HUES64 (cell line): ENCODE results near the gene ADH7. TPM values are rescaled to one million over a fixed set of nuclear protein-coding genes. Genes with fewer than 3 reads are reported as not detected.

Source experiments
- H3K27ac ChIP-seq: 2 replicates; pipeline ENCODE4 v1.7.0; 2013; ENCODE audit warnings: low read depth, low read length, inconsistent platforms
- H3K27me3 ChIP-seq: 2 replicates; pipeline ENCODE4 v1.6.1; 2013; ENCODE audit warnings: mild to moderate bottlenecking, low read length; ENCODE audit not compliant: insufficient read depth
- H3K36me3 ChIP-seq: 2 replicates; pipeline ENCODE4 v1.6.1; 2013; ENCODE audit warnings: mild to moderate bottlenecking, low read length; ENCODE audit not compliant: insufficient read depth
- H3K4me1 ChIP-seq: 2 replicates; pipeline ENCODE4 v1.6.1; 2013; ENCODE audit warnings: mild to moderate bottlenecking, low read length, moderate library complexity; ENCODE audit not compliant: insufficient read depth
- H3K4me3 ChIP-seq: 2 replicates; pipeline ENCODE4 v1.5.1; 2013; ENCODE audit warnings: mild to moderate bottlenecking, low read length, moderate library complexity
- H3K9ac ChIP-seq: 2 replicates; pipeline ENCODE4 v1.6.1; 2013; ENCODE audit warnings: mild to moderate bottlenecking, low read depth, low read length
- H3K9me3 ChIP-seq: 2 replicates; pipeline ENCODE4 v1.6.1; 2013; ENCODE audit warnings: low read depth, low read length; ENCODE audit not compliant: insufficient read depth
- WGBS: fragments of 150-250, 120-280 bp; methylation state at CpG from one replicate; pipeline ENCODE4 v1.1.7; 2013; ENCODE audit warnings: missing lambda C conversion rate; 5-methylcytosine and 5-hydroxymethylcytosine counted together
- polyA plus RNA-seq, 2 experiments: library from polyadenylated mRNA; stranded (reverse); fragments of 50-300 nt; gene quantifications; one replicate each; pipeline ENCODE4 v1.2.3, GENCODE V29; 2013

ADH7 gene
- not detected for polyA plus RNA-seq (2013, experiment 1 of 2)
- not detected for polyA plus RNA-seq (2013, experiment 2 of 2)

DNA sequence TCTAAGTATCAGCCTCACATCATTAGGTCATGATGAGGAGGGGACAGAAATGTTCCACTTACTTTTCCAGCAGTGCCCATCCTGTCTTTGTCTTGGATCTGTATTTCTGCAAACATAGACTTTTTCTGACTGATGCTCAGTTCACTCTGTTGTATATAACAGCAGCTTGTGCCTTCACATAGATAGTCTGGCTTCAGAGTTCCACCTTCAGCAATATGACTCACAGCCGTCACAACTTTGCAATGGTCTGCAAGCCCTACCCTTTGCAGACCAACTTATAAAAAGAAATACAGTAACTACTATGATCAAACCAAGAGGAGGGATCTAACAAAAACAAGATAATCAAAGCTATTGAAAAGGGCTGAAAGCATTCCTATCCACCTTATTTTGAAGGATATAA is at the start of gene ADH7:
ADH7 (minus strand) TSS at position 189 of the 400 bp plus-strand sequence; CDS start at position 80, 109 bp downstream.
- H3K27me3 ChIP-seq, result no peaks in the 10 kb centered on the region
- H3K27ac ChIP-seq, result no peak within 1 kb of the TSS
- 95% methylated on average over 1 of the region's 1 CpG for WGBS
- no peaks in the 10 kb centered on the region for H3K36me3 ChIP-seq
- no peak within 1 kb of the TSS for H3K4me3 ChIP-seq
- no peak within 1 kb of the TSS for H3K9ac ChIP-seq
- no peaks in the 10 kb centered on the region for H3K9me3 ChIP-seq
- no peaks in the 10 kb centered on the region for H3K4me1 ChIP-seq

DNA sequence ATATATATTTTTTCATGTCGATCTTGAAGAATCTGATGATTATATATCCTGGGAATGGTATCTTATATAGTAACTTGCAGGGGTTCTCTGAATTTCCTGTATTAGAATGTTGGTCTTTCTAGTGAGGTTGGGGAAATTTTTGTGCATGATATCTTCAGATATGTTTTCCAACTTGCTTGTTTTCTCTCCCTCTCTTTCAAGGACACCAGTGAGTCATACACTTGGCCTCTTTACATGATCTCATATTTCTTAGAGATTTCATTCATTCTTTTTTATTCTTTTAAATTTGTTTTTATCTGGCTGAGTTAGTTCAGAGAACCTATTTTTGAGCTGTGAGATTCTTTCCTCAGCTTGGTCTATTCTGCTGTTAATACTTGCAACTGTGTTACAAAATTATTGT is 48.5 kb upstream of the ADH7 start:
- Histone ChIP-seq H3K9me3 (peaks cover 34% of the 10 kb centered on the region), H3K27ac (no peak overlapping the region)

DNA sequence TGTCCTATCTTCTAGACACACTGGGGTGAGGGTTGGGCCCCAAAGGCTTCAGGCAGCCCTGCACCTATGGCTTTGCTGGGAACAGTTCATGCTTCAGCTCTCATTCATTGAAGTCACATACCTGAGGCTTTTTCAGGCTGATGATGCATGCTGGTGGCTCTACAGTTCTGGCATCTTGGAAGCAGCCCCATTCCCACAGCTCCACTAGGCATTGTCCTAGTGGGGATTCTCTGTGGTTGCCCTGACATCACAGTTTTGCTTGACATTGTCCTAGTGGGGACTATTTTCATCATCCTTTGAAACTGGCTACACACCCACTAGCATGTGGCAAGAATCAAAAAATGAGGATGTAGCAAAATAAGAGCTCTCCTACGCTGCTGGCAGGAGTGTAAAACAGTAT is 38.0 kb upstream of the ADH7 start:
- Histone ChIP-seq H3K36me3 (no peaks in the 10 kb centered on the region), H3K27ac (no peak overlapping the region), H3K9ac (no peak overlapping the region), H3K9me3 (no peaks in the 10 kb centered on the region), H3K27me3 (no peaks in the 10 kb centered on the region), H3K4me1 (no peaks in the 10 kb centered on the region), H3K4me3 (no peak overlapping the region)
- no CpG with 5 or more reads among the region's 1 CpG for WGBS

More for the DNA sequence above, 48.5 kb upstream of the ADH7 start:
- H3K27me3 ChIP-seq, result no peaks in the 10 kb centered on the region
- no peak overlapping the region for H3K9ac ChIP-seq
- H3K36me3 ChIP-seq, result no peaks in the 10 kb centered on the region
- no peaks in the 10 kb centered on the region for H3K4me1 ChIP-seq
- H3K4me3 ChIP-seq, result no peak overlapping the region
- WGBS, result 20% methylated on average over 1 of the region's 1 CpG

DNA sequence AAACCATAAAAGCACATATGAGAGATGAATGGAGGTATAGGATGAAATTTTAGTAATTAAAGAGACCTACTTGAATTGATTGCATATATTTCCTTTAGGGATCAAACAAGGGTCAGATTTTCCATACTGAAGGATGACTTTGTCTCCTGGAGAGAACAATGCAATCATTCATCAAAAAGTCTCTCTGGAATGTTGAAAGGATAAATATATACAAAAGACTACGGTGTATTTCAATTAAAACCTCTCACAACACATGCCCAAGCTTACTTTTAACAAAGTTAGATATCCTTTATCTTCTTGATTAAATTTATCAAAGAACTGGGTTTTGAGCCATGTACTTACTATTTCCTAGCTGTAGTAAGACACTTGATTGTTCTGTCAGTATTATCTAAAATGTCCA is 36.8 kb upstream of the ADH7 start:
- Histone ChIP-seq H3K36me3 (no peaks in the 10 kb centered on the region), H3K9ac (no peak overlapping the region), H3K4me1 (no peaks in the 10 kb centered on the region), H3K4me3 (no peak overlapping the region), H3K27me3 (no peaks in the 10 kb centered on the region), H3K27ac (no peak overlapping the region), H3K9me3 (no peaks in the 10 kb centered on the region)
- no CpG with 5 or more reads among the region's 1 CpG for WGBS

DNA sequence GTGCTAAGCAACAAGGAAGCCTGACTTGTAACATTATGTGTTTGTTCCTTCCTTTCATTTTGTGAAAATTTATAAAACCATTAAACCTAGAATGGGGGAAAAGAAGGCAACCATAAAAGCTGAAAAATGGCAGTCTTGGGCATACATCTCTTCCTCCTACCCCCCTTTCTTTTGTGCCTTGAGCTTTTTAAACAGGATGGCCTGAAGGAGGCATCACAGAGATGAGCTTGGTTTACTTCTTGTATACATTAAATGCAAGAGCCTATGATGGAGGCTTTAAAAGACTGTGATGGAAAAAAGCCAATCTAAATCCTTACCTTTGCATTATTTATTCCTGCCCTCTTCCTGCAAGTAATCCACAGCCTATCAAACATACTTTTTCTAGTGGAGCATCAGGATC is 36.2 kb upstream of the ADH7 start:
- Histone ChIP-seq H3K36me3 (no peaks in the 10 kb centered on the region), H3K9ac (no peak overlapping the region), H3K9me3 (no peaks in the 10 kb centered on the region), H3K4me3 (no peak overlapping the region), H3K27ac (no peak overlapping the region), H3K4me1 (no peaks in the 10 kb centered on the region), H3K27me3 (no peaks in the 10 kb centered on the region)

DNA sequence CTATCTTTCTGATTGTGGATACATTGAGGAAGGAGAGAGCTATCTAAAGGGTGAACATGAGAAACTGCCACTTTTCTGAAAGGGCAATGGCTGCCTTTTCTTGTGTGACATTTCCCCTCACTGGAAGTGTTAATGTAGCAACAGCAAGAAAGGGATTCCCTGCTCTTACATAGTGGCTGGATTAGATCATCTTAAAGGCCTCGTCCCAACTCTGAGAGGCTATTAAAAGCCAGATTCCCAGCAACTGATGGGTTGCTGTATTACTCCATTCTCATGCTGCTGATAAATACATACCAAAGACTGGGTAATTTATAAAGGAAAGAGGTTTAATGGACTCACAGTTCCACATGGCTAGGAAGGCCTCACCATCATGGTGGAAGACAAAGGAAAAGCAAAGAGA is 33.7 kb upstream of the ADH7 start:
- Histone ChIP-seq H3K27ac (no peak overlapping the region), H3K27me3 (no peaks in the 10 kb centered on the region), H3K9me3 (no peaks in the 10 kb centered on the region), H3K4me1 (no peaks in the 10 kb centered on the region), H3K4me3 (no peak overlapping the region), H3K36me3 (no peaks in the 10 kb centered on the region), H3K9ac (no peak overlapping the region)
- WGBS, result 87% methylated on average over 1 of the region's 1 CpG

DNA sequence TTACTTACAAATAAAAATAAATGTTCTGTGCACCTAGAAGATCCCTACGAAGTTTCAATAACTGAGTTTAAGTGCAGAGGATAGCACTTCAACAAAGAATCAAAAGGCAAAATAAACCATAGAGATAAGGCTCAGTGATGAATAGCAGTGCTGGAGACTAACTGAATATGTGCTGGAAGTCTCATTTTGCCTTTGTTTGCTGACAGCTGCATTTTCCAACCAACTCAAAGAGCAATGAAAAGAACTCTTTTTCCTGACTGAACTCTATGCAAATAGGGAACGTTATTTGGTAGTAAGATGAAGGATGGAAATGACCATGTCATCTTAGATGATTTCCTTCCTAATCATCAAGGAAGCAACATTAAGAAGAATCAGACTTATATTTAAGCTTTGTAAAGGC is 32.7 kb upstream of the ADH7 start:
- Histone ChIP-seq H3K9me3 (no peaks in the 10 kb centered on the region), H3K27me3 (no peaks in the 10 kb centered on the region), H3K9ac (no peak overlapping the region), H3K4me1 (no peaks in the 10 kb centered on the region), H3K27ac (no peak overlapping the region), H3K4me3 (no peak overlapping the region), H3K36me3 (no peaks in the 10 kb centered on the region)
- WGBS, result no CpG with 5 or more reads among the region's 2 CpGs

DNA sequence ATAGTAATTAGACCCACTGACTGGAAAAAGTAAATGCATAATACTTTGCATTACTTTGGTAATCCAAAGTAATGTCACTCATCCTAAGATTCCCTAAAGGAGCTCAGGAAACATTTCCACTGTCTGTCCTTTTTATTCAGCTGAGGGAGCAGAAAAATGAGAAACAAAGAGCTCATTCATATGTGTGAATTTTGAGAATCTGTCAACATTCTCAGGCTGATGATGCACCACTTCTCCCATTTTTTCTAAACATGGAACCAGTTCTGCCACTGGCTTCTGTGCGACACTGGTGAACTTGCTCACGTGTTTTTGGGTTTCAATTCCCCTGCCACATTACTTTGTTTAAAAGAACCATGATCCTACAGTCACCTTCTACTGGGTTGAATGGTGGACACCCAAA is 28.4 kb upstream of the ADH7 start:
- H3K36me3 ChIP-seq, result no peaks in the 10 kb centered on the region
- no peaks in the 10 kb centered on the region for H3K27me3 ChIP-seq
- no peaks in the 10 kb centered on the region for H3K9me3 ChIP-seq
- WGBS, result 92% methylated on average over 2 of the region's 2 CpGs
- no peak overlapping the region for H3K4me3 ChIP-seq
- 0 out of 2 replicates have a peak, but pooled peaks cover 6% of the 10 kb centered on the region for H3K4me1 ChIP-seq
- no peak overlapping the region for H3K27ac ChIP-seq
- no peak overlapping the region for H3K9ac ChIP-seq

DNA sequence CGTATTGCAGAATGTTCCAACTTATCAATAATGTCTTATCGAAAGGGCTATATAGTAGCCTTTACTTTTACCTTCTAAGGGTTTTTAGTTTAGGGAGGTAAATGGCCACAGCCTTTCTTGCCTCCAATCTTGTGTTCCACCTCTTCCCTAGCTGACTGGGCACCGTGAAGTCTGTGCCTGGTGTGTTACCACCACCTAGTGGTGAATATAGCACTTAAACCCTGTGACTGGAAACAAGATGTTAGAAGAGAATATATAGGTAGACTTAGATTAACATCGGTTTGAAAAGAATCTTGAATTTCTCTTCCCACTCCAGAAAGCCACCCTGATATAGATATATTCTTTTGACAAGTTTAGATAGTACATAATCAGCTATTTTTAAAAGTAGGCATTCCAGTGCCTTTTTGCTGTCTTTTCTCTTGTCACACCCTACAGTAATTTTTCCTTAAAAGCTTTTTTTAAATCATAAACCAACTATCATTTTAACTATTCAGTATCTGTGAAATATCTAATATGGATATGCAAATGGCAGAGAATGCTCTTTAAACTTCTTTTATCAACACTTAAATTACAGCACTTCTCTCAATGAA is 27.8 kb upstream of the ADH7 start:
- Histone ChIP-seq H3K27ac (no peak overlapping the region), H3K9me3 (no peaks in the 10 kb centered on the region), H3K9ac (no peak overlapping the region), H3K27me3 (no peaks in the 10 kb centered on the region), H3K4me1 (0 out of 2 replicates have a peak, but pooled peaks cover 6% of the 10 kb centered on the region), H3K4me3 (no peak overlapping the region), H3K36me3 (no peaks in the 10 kb centered on the region)
- 50% methylated on average over 2 of the region's 4 CpGs for WGBS

DNA sequence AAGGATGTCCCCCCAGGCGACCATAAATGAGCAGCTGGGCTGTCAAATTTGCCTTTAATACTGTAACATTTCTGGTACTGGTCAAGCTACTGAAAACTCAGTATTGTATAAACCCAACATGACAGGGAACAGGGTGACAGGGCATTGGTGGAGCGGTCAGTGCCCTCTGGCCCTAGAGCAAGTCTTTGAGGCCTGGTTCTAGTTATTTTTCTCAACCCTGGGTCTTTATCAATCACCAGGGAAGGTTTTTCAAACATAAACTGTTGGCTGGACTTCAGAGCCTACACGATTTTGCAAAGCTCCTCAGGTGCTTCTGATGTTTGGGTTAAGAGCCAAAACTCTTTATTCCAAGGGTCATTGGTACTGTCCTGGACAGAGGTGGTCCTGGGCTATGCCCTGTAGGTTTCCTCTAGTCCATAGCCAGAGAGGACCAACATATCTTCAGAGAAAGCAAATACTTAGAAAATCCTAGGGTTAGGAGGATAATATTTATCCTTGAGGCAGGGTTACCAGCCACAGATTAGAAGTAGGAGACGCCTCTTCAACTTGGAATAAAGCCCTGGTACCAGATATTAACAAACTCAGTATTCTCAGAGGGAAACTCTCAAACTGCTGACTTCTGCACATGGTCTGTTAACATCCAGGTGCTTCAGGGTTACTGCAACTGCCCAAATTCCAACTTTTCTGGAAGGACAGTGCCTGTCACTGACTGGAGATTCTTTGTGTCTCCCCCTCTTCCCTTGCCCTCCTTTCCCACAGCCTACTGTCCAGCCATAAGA is 26.7 kb upstream of the ADH7 start:
- Histone ChIP-seq H3K9ac (no peak overlapping the region), H3K27ac (no peak overlapping the region), H3K4me3 (no peak overlapping the region), H3K9me3 (no peaks in the 10 kb centered on the region), H3K27me3 (no peaks in the 10 kb centered on the region), H3K36me3 (no peaks in the 10 kb centered on the region), H3K4me1 (0 out of 2 replicates have a peak, but pooled peaks cover 6% of the 10 kb centered on the region)
- 81% methylated on average over 4 of the region's 4 CpGs for WGBS

DNA sequence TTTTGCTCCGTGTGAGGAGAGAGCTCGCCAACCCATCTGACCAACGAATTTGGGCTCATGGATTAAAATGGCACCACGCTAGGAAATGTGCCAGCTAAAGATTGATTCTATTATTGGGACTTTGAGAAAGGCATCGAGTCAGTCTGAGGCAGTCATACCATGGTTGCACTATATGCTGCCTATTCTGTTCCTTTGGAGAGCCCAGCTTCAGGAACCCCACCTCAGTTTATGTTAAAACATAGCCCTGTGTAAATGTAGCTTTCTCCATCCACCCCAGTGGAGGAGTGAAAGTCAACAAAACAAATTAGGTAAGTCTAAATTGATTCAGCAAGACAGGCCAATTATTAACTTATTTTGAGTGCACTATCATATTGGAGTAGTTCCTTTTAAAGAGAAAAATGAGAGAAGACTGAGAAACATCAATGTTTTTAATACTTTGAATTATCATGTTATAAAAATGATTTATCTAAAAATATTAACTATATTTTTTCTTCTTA is 24.5 kb upstream of the ADH7 start:
- no peaks in the 10 kb centered on the region for H3K9me3 ChIP-seq
- H3K27me3 ChIP-seq, result no peaks in the 10 kb centered on the region
- H3K36me3 ChIP-seq, result no peaks in the 10 kb centered on the region
- no peak overlapping the region for H3K4me3 ChIP-seq
- WGBS, result 92% methylated on average over 5 of the region's 5 CpGs
- 0 out of 2 replicates have a peak, but pooled peaks cover 6% of the 10 kb centered on the region for H3K4me1 ChIP-seq
- no peak overlapping the region for H3K9ac ChIP-seq
- no peak overlapping the region for H3K27ac ChIP-seq
